Neuron (in vitro differentiated cells): ENCODE data around the gene BCL2.

Experiments used
- H2AFZ ChIP-seq: one replicate; pipeline ENCODE4 v1.6.1; 2013; ENCODE audit warnings: low read depth, mild to moderate bottlenecking, inconsistent platforms, low read length, moderate library complexity
- H3K27me3 ChIP-seq: one replicate; pipeline ENCODE4 v1.6.1; 2013; ENCODE audit warnings: low read length; ENCODE audit not compliant: insufficient read depth
- H3K36me3 ChIP-seq: one replicate; pipeline ENCODE4 v1.6.1; 2013; ENCODE audit warnings: low read length; ENCODE audit not compliant: insufficient read depth
- H3K4me1 ChIP-seq: one replicate; pipeline ENCODE4 v1.6.1; 2013; ENCODE audit warnings: low read length; ENCODE audit not compliant: insufficient read depth
- H3K4me3 ChIP-seq: 2 replicates; pipeline ENCODE4 v1.5.1; 2013; ENCODE audit warnings: mild to moderate bottlenecking, low read length, moderate library complexity
- H3K9me3 ChIP-seq: one replicate; pipeline ENCODE4 v1.6.1; 2013; ENCODE audit warnings: low read length

The BCL2 gene

DNA sequence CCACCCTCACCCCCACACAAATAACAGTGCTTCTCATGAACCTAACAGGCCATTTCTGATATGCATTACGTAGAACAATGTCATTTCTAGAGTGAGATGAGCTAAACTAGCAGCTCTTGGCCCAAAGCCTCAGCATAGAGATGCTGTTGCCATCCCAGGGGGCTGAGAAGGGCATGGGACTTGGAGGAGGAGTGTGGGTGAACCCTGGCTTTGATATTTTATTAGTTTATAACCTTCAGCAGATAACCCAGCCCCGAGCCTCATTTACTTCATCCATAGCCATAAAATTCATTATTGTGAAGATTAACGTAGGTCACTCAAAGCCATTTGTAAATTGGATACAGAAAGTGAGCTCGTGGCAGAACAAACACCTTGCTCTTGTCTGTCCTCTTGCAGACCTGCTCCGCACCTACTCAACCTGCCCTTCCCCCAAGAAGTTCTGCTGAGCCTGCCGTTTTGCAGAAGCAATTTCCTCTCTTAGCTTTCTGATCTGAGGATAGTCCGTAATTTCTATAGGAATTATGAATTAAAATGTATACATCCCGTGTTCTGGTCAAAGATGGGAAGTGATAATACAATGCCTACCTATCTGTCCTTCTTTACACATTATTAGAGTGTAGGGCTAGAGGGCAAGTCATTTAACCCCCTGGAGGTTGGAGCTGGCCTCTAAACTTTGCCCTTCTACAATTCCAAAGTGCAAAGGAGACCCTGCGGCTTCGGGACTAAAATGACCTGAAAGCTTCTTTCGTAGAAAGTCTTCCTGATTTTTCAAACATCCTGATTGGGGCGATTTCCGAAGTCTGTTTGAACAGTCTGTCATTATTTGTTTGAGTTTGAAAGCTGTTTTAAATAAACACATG is 187.4 kb downstream of the BCL2 start:
- H3K27me3 ChIP-seq: no peaks in the 10 kb centered on the region
- no peaks in the 10 kb centered on the region for H3K4me1 ChIP-seq
- H2AFZ ChIP-seq: no peak overlapping the region
- H3K4me3 ChIP-seq: no peak overlapping the region
- no peaks in the 10 kb centered on the region for H3K36me3 ChIP-seq
- no peaks in the 10 kb centered on the region for H3K9me3 ChIP-seq

DNA sequence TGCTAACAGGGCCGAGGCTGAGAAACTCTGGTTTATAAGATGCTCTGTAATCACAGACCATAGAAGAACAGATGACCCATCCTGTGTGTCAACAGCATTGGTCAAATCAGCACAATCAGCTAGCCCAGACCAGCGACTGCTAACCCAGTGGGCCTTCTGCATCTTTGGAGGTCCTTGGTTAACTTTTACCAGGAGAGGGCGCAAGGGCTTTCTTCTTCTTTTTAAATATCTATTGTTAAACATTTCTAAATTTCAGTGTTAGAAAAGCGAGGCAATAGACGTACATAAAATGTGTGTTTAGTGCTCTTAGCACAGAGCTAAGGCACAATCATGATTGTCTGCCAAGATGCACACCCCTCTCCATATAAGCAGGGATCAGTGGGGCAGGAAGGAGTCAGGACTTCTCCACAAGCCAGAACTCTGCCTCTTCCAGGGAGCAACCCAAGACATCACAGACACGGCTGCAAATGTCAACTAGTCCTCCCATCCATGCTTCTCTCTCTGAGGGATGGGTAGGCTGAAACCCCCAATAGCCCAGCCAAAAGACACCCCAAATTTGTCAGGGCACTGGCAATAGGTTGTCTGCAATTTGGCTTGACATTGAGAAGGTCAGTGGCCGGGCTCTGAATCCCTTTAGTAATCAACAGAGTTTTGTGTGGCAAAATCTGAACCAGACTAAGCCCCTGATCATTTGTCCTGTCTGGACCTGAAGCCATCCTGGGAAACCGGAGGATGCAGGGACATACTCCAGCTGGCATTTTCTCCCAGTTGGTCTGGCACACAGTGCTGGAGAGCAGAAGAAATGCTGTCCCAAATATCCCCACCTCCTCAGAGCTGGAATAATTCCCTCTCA is 188.2 kb downstream of the BCL2 start:
- no peaks in the 10 kb centered on the region for H3K27me3 ChIP-seq
- no peaks in the 10 kb centered on the region for H3K4me1 ChIP-seq
- no peaks in the 10 kb centered on the region for H3K36me3 ChIP-seq
- H3K4me3 ChIP-seq: no peak overlapping the region
- no peak overlapping the region for H2AFZ ChIP-seq
- H3K9me3 ChIP-seq: no peaks in the 10 kb centered on the region

DNA sequence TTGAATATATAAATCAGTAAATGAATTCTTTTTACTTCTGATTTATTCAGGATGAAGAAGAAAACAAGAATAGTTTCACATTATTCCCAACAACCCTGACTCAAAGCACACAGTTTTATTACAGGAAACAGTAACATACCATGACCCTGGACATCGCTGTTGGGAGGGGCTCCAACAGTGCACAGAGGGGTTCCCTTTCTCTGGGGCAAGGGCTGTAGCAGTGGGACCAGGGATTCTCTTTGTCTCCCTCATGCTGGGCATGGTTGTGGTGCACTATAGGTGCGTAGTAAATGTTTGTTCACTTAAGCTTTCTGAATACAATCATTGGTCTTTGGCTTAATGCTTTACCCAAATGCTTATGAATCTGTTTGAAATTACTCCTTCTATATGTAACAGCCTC is 189.4 kb downstream of the BCL2 start:
- Histone ChIP-seq H3K36me3 (no peaks in the 10 kb centered on the region), H2AFZ (no peak overlapping the region), H3K4me1 (no peaks in the 10 kb centered on the region), H3K27me3 (no peaks in the 10 kb centered on the region), H3K9me3 (no peaks in the 10 kb centered on the region), H3K4me3 (no peak overlapping the region)

DNA sequence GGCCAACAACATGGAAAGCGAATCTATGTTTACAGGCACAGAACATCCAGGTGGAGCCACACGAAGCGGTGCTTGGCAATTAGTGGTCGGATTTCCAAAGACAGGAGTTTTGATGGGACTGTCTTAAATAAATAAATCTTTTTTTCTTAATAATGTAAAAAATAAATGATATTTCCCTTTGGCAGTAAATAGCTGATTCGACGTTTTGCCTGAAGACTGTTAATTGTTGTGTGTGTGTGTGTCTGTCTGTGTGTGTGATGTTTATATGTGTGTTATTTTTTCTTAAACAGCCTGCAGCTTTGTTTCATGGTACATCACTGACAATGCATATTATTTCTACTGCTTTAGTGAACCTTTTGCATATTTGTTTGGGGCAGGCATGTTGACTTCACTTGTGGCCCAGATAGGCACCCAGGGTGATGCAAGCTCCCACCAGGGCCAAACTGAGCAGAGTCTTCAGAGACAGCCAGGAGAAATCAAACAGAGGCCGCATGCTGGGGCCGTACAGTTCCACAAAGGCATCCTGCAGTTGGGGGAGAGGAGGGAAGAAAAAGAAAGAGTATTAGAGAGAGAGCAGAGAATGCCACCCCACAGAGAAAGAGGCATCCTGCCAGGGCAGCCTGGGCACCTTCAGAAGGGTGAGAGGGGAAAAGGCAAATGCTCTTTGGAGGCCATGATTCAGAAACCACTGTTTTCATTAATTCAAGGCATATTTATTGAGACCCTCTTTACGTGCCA is 191.2 kb downstream of the BCL2 start:
- Histone ChIP-seq H3K27me3 (no peaks in the 10 kb centered on the region), H3K4me3 (no peak overlapping the region), H3K4me1 (no peaks in the 10 kb centered on the region), H2AFZ (no peak overlapping the region), H3K9me3 (no peaks in the 10 kb centered on the region), H3K36me3 (no peaks in the 10 kb centered on the region)

DNA sequence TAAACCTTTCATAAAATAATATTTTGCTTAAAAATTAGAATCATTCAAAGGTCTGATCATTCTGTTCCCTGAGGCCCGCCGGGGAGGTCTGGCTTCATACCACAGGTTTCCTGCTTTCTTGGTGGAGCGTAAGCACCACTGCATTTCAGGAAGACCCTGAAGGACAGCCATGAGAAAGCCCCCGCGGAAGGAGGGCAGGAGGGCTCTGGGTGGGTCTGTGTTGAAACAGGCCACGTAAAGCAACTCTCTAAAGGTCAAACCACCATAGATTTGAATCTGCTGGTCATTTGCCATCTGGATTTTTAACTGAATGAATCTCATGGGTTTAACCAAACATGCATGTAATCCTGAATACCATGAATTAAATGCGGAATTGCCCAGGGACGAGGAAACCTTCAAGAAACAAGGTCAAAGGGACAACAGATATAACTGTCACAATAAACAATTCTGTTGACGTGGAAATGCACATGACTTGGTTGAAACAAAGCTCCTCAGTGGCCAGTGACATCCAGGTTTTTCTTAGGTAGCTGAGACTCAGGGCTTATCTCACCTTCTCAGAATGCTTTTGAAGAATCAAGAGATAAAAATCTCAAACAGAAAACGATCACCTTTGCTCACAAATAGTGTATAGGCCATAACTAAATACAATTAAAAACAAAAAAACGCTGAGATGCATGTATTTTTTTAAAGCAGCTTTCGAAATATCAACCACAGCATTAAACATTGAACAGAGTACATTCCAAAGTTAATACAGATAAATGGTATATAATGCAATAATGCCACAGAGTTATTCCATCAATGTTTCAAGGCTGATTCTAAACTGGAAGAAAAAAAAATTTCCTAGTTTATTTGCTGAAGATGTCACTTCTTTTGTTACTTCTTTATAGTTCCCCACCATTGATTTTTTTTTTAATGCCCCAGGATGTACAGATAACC is 193.2 kb downstream of the BCL2 start:
- H3K27me3 ChIP-seq: no peaks in the 10 kb centered on the region
- H3K36me3 ChIP-seq: no peaks in the 10 kb centered on the region
- H3K9me3 ChIP-seq: no peaks in the 10 kb centered on the region
- H3K4me1 ChIP-seq: no peaks in the 10 kb centered on the region
- H3K4me3 ChIP-seq: no peak overlapping the region
- no peak overlapping the region for H2AFZ ChIP-seq

DNA sequence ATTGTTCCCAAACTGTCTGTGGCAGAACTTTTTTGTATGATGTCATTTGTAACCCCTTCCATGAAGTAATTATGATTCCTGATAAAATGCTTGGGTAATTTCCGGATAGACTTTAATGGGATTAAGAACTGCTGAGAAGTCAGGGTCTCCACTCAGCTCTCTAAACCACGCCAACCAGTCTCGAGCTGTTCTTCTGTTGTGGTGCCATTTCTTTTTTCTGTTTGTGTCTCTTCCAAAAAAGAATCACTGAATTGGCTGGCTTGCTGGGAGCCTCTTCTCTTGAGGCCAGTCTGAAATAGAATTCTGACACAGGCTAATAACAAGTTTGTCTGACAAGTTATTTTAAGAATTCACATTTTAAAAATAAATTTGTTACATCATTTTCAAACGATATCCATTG is 198.9 kb downstream of the BCL2 start:
- H3K36me3 ChIP-seq: no peaks in the 10 kb centered on the region
- H3K27me3 ChIP-seq: no peaks in the 10 kb centered on the region
- no peak overlapping the region for H2AFZ ChIP-seq
- no peaks in the 10 kb centered on the region for H3K9me3 ChIP-seq
- H3K4me1 ChIP-seq: peaks cover 2% of the 10 kb centered on the region
- no peak overlapping the region for H3K4me3 ChIP-seq

DNA sequence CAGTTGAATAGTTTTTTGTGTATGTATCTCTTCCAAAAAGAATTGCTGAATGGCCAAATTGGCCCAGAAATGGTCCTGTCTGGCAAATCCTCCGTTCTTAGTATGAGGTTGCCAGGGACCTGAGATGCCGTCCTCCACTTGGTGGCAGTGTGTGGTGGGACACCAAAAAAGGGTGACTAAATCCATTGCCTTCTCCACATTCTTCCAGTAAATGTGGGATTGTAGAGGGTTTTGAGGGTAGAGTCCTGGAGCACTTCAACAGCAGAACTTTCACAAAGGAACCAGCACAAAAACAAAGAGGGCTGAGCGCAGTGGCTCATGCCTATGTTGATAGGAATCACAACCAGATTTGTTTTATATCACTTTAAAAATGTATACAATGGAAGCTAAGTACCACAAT is 199.9 kb downstream of the BCL2 start:
- H3K36me3 ChIP-seq: no peaks in the 10 kb centered on the region
- no peaks in the 10 kb centered on the region for H3K27me3 ChIP-seq
- H3K9me3 ChIP-seq: no peaks in the 10 kb centered on the region
- no peak overlapping the region for H2AFZ ChIP-seq
- peaks cover 2% of the 10 kb centered on the region for H3K4me1 ChIP-seq
- H3K4me3 ChIP-seq: no peak overlapping the region

DNA sequence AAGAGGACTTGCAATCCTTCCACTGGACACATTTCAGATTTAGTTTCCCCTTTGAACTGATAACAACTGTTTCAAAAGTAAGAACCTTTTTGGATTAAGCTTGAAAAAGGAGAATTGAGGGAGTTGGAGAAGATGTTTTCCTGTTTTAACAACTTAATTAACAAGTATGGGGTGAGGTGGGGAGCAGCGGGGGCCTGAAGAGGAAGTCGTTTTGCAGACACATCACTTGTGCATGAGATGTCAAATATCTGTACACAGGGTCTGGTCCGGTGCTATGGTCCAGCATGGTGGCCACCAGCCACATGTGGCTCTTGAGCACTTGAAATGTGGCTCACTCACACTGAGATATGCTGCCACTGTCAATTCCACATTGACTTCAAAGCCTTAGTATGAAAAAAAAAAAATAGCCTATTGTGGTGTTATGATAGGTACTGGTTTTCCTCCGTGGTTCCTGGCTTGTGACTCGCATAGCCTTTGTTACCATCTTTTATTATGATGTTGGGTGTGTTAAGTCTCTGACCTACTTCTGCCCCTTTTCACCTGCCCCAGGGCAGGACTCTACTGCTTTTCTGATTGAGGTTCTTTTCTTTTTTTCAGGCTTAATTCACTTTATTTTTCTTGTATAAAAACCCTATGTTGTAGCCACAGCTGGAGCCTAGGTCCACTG is 205.5 kb downstream of the BCL2 start:
- Histone ChIP-seq H3K4me3 (no peak overlapping the region), H3K36me3 (no peaks in the 10 kb centered on the region), H3K9me3 (no peaks in the 10 kb centered on the region), H2AFZ (no peak overlapping the region), H3K4me1 (no peaks in the 10 kb centered on the region), H3K27me3 (no peaks in the 10 kb centered on the region)

DNA sequence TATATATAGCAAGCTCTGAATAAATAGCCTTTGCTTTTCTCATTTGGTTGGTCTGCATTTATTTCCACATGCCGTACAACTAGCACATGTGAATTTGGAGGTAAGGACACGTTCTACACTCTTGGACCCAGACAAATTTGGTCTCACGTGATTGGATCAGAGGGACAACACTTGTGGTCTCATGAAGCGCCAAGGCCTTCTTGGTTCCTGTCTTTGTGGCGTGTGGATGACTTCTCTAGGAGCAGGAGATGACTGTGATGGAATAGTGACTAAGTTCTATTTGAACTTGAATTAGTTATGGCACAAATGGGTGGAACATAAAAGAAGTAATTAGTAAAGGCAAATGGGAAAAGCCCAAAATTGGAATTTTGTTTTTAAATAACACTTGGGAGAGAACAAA is 206.9 kb downstream of the BCL2 start:
- no peaks in the 10 kb centered on the region for H3K9me3 ChIP-seq
- H3K4me1 ChIP-seq: peaks cover under 1% of the 10 kb centered on the region
- no peak overlapping the region for H3K4me3 ChIP-seq
- no peaks in the 10 kb centered on the region for H3K27me3 ChIP-seq
- no peak overlapping the region for H2AFZ ChIP-seq
- H3K36me3 ChIP-seq: no peaks in the 10 kb centered on the region

DNA sequence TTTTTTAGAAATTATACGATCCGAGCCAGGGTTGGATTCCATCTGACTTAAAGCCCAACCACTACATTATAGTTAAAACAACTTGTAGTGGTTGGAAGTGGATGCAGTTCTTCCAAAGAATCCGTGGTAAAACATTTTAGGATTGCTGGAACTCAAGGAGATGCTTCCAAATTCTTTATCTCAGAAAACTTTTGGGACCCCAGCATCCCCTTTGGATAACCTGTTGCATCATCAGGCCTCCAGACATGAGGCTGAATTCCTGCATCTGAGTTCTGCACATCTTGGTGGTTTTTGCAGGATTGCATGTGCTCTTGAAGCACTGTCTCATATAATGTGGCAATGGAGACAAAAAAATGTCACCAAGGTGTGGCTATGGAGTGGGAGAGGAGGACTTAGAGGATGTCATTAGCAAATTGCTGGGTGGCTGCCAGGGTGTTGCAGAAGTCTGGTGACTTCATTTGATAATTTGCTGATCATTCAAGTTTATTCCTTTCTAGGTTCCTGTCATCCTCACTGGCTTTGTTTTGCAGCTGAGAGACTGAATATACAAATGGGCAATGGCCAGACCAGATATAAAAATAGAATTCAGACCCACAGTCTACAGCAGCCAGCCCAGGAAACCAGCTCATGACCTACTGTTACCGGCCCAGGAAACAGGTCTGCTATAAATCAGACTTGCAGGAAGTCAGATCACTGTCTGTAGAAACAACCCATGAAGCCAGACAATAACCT is 207.7 kb downstream of the BCL2 start:
- Histone ChIP-seq H3K27me3 (no peaks in the 10 kb centered on the region), H3K4me1 (peaks cover 6% of the 10 kb centered on the region), H3K36me3 (no peaks in the 10 kb centered on the region), H2AFZ (no peak overlapping the region), H3K9me3 (no peaks in the 10 kb centered on the region), H3K4me3 (no peak overlapping the region)

DNA sequence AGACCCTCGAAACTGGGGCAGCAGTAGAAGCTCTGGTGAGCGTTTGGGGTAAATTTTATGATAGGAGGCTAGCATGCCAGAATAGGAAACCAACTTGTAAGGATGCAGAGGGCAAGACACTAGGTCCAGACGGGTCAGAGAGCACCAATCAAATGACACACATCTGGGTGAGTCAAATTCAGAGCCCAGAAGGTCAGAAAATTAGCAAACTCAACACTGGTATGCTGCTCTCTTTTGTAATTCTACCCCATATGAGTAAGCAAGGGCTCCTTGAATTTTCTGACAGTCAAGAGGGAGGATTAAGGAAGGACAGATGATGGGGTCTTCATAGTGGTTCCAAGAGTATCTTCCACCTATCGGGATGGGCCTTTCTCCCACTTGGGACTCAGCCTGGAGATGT is 209.8 kb downstream of the BCL2 start:
- H3K4me1 ChIP-seq: peaks cover 6% of the 10 kb centered on the region
- H2AFZ ChIP-seq: no peak overlapping the region
- H3K27me3 ChIP-seq: no peaks in the 10 kb centered on the region
- H3K4me3 ChIP-seq: no peak overlapping the region
- H3K9me3 ChIP-seq: no peaks in the 10 kb centered on the region
- H3K36me3 ChIP-seq: no peaks in the 10 kb centered on the region
